GM18907 (cell line): Measurements from ENCODE around the gene PGAP6.
"Not testable (repeated sequence)": the region's sequence is repeated elsewhere in the genome, so short reads cannot be mapped to it uniquely, and the experiment has no call there.

Experiments
- ATAC-seq: cut with Tn5 transposase; IDR thresholded peaks from one replicate; pipeline ENCODE4 v1.9.1; 2021; ENCODE audit warnings: mild to moderate bottlenecking, moderate library complexity; ENCODE audit not compliant: unreplicated experiment

The PGAP6 gene

DNA sequence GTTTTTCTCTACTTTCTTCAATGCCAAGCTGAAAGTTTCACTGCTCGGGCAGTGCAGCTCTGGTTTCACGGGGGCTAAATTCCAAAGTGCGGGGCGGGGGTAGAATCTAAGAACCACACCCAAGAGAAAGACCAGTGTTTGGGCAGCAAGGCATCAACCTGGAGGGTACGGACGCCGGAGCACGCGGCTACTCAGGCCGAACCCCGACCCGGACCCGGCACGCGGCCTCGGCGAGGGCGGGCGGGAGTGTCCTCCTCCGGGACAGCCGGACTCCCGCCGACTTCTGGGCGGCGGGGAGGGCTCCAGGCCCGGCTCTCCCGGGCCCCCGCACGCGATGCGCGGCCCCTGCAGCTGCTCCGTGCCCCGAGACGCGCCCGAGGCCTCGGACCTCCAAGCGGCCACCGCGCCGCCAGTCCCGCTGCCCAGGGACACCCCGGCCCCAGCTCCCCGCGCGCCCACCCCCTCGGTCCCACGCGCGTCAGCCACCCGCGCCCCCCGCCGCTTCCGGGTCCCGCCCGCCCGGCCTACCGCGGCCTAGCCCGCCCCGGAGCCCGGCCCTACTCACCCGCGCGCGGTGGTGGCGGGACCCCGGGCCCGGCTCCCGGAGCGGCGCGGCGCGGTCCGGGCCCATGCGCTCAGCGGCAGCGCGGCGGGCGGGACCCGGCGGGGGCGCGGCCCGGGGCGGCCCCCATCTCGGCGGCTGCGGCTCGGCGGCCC is 29.8 kb downstream of the PGAP6 start:
- ATAC-seq, result peak; percentile 18

DNA sequence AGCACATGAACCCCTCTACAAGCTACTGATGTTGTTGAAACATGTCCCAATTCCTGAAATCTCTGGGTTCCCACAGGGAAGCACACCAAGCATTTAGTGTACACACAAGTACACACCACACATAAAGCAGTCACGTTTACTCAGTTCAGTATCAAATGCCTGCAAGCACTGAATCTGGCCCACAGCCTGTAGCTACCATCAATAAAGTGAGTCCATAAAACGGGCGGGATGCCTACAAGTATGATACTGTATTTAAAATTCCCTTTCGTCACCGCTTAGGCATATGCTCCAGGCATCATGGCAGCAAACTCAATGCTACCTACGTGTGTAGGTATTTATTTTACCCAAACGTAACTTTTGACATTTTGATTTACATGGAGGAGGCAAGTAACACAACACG is 31.6 kb downstream of the PGAP6 start:
- ATAC-seq, result no peak

DNA sequence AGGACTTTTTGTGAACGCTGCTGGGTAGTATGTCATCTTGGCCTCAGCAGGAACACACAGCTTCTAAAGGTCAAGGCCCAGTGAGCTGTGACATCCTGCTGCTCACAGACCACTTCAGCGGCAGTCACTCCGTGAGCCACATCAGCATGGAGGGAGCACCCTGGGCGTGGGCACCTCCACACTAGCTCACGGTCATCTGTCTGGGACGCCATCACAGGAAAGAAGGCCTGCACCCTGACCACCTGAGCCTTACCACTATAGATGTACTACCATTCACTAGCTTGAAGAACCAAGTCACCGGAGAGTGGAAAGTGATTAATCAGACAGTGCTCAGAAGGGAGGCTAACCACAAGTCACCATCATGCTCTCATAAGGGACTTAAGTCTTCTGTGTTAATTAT is 32.6 kb downstream of the PGAP6 start:
- ATAC-seq, result no peak

DNA sequence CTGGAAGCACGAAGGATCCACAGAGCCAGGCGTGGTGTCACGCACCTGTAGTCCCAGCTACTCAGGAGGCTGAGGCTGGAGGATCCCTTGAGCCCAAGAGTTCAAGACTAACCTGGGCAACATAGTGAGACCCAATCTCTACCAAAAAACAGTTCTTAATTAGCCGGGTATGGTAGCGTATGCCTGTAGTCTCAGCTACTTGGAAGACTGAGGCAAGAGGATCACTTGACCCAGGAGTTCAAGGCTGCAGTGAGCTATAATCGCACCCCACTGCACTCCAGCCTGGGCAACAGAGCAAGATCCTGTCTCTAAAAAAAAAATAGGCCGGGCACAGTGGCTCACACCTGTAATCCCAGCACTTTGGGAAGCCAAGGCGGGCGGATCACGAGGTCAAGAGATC is 33.3 kb downstream of the PGAP6 start:
- not testable (repeated sequence) for ATAC-seq

DNA sequence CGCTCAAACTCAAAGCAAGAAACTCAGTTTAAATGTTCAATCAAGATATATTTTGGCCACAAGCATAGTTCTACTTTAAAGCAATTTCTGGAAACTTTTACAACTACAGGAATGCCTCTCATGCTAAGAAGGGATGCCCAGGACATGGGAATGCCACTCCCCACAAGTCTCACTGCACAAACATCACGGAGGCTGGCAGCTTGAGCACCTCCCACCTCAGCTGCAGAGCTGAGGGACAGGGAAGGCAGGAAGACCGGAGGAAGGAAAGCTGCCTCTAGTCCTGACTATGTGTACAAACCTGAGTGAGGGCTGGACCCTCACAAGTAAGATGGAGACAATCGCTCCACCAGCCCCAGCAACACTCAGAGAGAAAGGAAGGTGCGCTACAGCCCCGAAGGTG is 34.6 kb downstream of the PGAP6 start:
- ATAC-seq, result no peak

DNA sequence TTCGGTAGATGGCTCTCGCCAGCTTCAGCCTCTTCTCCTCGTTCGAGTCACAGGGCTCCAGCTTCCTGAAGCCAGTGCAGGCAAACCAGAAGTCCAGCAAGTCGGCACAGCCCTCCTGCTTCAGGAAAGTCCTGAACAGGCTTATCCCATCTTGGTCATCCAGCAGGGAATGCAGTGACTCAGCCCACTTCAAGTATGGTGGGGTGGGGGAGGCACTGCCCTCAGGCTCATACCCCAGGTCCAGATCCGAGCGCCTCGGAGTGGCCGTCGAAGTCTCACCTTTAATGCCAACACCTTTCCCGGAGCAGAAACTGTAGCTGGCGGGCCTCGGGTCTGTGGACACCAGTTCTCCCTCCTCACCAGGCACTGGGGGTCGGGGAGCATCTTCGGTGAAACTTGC is 35.2 kb downstream of the PGAP6 start:
- ATAC-seq, result no peak

DNA sequence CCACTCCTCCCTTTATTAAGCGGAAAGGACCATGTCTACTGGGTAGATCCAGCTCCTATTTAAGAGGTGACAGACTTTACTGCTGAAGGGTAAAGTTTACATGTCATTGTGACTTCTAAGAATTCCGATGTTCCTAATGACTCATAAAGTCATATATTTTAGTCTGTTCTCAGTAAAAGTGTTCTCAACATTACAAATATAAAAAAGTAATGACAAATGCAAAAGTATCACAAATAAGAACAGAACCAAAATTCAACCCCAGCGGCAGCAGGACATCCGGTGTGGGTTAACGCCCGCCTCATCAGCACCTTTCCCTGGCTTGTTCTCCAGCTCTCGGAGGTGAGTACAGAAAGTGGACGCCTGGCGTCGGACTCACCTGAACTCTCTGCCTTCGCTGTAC is 36.0 kb downstream of the PGAP6 start:
- no peak for ATAC-seq

DNA sequence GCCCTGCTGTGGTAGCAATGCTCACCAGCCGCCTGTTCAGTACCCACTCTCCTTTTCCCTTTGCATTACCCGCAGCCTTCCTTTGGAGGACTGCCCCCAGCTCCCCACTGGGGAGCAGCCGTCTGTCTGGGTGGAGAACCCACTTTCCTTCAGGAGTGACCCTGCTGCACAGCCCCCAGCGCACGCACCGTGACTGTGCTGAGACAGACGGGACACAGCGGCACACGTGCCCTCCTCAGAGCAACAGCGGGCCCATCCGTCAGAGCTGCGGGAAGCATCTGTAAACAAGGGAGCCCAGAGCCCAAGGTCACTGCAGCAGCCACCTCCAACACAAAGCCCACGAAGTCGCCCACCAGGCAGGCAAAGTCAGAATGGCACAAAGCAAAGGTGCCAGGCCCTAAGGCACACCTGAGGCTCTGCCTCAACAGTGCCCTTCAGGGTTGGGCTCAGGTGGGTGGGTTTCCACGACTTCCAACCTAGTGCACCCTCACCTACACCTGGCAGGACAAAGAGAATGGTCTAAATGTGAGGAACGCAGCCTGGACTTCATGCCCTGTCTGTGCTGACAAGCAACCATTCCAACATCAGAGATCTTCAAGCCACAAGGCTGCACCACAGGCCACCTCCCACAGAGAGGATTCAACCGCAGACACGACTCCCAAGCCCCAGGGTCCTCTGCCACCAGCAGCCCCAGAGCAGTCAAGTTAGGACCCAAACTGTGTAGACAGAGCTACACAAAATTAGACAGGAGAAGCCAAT is 39.1 kb downstream of the PGAP6 start:
- no peak for ATAC-seq

DNA sequence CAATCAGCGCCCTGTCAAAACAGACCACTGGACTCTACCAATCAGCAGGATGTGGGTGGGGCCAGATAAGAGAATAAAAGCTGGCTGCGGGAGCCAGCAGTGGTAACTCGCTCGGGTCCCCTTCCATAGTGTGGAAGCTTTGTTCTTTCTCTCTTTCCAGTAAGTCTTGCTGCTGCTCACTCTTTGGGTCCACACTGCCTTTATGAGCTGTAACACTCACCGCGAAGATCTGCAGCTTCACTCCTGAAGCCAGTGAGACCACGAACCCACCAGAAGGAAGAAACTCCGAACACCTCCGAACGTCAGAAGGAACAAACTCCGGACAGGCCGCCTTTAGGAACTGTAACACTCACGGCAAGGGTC is 39.8 kb downstream of the PGAP6 start:
- not testable (repeated sequence) for ATAC-seq

DNA sequence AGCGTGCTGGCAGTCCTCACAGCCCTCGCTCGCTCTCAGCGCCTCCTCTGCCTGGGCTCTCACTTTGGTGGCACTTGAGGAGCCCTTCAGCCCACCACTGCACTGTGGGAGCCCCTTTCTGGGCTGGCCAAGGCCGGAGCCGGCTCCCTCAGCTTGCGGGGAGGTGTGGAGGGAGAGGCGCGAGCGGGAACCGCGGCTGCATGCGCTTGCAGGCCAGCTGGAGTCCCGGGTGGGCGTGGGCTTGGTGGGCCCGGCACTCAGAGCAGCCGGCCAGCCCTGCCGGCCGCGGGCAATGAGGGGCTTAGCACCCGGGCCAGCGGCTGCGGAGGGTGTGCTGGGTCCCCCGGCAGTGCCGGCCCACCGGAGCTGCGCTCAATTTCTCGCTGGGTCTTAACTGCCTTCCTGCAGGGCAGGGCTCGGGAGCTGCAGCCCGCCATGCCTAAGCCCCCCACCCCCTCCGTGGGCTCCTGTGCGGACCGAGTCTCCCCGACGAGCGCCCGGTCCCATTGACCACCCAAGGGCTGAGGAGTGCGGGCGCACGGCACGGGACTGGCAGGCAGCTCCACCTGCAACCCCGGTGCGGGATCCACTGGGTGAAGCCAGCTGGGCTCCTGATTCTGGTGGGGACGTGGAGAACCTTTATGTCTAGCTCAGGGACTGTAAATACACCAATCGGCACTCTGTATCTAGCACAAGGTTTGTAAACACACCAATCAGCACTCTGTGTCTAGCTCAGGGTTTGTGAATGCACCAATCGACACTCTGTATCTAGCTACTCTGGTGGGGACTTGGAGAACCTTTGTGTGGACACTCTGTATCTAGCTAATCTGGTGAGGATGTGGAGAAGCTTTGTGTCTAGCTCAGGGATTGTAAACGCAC is 40.4 kb downstream of the PGAP6 start:
- not testable (repeated sequence) for ATAC-seq

DNA sequence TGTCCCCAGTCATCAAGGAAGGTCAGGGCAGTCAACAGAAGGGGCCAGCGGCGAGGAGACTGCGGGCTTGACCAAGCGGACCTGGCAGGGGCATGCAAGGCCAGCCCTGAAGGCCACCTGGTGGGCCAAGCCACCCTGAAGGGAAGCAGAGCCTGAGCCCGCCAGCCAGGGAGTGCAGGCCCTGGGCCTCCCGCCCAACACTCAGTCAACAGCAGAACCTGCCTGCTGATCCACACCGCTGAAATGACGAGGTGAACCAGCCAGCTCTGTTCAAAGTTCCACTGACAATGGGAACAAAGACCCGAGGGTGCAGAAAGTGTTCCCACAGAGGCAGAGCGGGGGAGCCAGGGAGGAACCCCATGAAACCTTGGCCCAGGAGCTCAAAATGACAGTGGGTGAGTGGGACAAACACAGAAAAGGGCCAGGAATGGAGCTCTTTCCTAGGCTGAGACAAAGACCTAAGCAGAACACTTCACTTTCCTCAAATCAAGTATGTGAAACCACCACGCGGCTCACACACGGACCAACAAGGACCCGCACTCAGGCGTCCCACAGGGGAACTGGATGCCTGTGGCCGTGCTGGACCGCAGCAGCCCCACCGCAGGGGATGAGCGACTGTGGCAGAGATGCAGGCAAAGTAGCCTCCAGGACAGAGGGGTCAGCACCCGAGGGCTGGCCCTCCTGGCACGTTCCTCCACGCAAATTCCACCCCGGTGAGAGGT is 41.2 kb downstream of the PGAP6 start:
- no peak for ATAC-seq

DNA sequence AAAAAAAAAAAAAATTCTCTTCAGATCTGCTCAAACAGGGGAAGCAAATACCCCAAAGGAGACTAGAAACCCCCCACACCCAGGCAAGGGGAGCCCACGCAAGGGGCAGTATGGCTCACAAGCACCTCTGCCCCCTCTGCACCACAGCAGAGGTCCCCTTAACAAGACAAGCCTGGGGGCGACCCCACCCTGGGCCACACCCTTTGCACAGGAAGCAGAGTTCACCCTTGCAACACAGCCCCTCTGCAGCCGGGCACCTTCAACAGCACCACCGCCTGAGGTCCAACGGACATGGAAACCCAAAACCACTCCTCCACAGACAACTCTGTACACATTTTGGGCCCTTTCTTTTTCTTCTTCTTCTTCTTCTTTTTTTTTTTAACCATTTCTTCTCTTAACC is 42.1 kb downstream of the PGAP6 start:
- ATAC-seq, result no peak

DNA sequence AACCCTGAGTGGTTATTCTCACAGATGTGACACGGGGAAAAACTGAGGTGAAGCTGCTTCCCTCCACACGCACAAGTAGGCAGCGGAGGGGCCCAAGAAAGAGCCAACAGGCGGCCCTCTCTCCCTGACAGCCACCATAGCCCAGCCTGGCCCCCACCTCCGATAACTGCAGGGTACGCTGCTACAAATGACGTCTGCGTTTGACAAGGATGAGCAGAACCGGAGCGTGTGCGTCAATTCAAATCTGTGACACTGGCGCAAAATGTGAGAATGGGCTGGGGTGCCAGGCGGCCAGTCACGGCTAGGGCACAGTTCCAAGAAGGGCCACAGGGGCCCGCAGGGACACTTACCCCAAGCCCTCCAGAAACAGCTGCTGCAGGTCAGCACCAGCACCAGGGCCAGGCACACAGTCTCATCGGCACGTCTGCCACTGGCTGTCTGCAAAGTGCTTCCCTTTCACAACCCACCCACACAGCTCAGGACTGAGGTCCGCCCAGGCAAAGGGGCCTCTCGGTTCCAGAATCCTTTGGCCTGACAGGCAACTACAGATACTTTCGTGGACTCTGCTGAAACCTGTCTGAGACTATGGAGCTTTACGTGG is 43.7 kb downstream of the PGAP6 start:
- ATAC-seq, result no peak

DNA sequence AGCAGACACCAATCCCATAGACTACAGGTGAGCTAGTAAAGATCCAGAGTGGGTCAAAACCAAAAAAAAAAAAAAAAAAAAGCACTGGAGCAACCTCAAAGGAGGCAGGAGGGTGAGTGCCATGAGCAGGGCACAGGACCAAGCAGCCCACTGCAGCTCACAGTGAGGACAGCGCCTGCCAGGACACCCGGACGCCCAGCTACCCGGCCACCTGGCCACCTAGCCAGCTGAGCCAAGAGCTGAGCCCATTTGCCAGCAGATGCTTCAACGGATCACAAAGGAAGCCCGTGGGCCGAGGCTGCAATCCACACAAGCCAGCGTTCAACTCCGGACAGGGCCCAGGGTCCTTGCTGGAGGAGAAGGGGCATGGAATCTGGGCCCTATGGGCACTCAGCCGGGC is 44.3 kb downstream of the PGAP6 start:
- no peak for ATAC-seq

DNA sequence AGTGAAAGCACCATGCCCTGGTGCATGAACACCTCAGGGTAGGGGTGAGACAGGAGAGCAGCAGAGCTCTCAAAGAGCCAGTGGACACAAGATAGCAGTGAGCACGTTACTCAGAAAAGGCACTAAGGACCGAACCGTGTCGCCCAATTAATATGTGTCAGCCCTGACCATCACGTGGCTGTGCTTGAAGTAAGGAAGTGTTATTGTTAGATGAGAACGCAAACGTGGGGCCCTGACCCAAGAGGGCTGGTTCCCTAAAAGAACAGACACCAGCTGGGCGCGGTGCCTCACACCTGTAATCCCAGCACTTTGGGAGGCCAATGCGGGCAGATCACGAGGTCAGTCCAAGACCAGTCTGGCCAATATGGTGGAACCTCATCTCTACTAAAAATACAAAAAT is 45.5 kb downstream of the PGAP6 start:
- no peak for ATAC-seq

DNA sequence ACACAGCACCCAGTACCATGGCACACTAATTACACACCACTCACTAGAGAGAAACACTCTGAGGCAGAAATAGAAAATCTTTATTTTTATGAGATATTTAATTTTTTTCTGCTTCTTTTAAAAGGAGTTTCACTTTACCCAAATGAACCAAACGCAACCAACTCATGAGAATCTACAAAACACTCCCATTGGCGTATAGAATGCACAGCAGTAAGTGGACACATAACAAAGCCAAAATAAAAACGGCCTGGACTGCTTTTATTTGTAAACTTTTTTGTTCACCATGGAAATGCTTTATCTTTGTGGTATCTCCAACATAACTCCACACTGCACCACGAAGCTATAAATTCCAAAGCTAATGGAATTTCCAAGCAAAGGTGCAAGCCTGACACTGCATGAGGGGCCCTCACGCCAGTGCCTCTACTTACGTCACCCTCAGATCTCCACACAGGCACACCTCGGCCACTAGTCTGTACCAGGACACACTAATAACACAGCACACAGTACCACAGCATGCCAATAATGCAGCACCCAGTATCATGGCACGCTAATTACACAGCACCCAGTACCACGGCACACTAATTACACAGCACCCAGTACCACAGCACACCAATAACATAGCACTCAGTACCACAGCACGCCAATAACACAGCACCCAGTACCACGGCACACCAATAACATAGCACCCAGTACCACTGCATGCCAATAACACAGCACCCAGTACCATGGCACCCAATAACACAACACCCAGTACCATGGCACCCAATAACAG is 46.7 kb downstream of the PGAP6 start:
- ATAC-seq, result not testable (repeated sequence)

DNA sequence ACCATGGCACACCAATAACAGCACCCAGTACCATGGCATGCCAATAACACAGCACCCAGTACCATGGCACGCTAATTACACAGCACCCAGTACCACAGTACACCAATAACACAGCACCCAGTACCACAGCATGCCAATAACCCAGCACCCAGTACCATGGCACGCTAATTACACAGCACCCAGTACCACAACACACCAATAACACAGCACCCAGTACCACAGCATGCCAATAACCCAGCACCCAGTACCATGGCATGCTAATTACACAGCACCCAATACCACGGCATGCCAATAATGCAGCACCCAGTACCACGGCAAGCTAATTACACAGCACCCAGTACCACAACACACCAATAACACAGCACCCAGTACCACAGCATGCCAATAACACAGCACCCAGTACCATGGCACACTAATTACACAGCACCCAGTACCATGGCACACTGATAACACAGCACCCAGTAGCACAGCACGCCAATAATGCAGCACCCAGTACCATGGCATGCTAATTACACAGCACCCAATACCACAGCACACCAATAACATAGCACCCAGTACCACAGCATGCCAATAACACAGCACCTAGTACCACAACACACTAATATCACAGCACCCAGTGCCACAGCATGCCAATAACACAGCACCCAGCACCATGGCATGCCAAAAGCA is 47.5 kb downstream of the PGAP6 start:
- ATAC-seq, result not testable (repeated sequence)

DNA sequence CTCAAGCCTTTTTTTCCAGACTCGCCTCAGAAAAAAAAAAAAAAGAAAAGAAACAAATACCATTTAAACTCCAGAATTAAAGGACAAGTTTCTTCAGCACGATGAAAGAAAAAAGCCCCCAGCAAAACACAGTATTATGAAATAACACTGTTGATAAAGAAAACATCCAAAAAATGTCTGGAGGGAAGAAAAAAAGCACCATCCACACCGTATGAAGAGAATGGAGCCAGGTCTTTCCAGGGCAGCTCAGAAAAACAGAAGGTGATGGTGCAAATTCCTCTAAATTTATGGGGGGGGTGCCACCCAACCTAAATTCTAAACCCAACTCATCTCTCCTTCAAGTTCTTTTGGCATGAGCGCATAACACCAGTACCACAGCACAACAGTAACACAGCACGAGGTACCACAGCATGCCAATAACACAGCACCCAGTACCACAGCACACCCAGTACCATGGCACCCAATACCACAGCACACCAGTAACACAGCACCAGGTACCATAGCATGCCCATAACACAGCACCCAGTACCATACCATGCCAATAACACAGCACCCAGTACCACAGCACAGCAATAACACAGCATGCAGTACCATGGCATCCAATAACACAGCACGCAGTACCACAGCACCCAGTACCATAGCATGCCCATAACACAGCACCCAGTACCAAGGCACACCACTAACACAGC is 48.2 kb downstream of the PGAP6 start:
- no peak for ATAC-seq
